GM21390 (cell line): Measurements from ENCODE around the gene INTS3.

Experiments
- ATAC-seq: cut with Tn5 transposase; IDR thresholded peaks from one replicate; pipeline ENCODE4 v1.9.1; 2021; ENCODE audit not compliant: unreplicated experiment

The INTS3 gene

DNA sequence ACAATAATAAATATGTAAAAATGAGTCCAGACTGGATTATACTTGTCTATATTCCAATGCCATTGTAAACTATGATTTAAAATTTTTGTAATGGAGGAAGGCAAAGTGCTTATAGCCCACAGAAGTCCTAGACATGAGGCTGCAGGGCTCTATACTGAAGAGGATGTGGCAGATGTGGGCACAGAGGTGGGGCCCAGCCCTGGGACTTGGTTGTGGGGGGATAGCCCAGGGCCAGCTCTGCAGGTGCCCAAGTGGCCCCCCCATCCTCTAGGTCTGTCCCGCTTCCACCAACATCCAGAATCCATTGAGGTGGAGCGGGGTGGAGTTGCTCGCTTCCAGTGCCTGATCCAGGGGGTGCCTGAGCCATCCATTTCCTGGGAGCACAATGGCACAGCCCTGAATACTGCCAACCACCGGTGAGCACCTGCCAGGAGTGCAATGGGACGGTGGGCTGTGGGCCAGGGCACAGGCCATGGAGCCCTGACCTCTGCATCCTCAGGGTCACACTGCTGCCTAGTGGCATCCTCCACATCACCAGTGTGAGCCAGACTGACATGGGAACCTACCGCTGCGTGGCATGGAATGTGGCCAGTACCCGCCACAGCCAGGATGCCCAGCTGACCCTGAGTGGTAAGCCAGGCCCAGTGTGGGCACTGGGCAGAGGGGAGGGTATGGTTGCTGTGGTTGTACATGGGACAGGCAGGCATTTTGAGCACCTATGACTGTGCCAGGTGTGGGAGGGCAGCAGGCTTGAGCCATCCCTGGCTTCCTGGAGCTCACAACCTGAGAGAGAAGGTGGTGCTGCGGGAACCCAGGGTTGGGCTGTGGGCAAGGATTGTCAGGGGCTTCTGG lies 68.3 kb downstream of the INTS3 start:
- no peak for ATAC-seq

GRCh38 chr1:153796786-153797659 lies 69.2 kb downstream of the INTS3 start:
- no peak for ATAC-seq

- no peak for ATAC-seq
These were observed 70.6 kb downstream of the INTS3 start for GRCh38 chr1:153798468-153798780.

DNA sequence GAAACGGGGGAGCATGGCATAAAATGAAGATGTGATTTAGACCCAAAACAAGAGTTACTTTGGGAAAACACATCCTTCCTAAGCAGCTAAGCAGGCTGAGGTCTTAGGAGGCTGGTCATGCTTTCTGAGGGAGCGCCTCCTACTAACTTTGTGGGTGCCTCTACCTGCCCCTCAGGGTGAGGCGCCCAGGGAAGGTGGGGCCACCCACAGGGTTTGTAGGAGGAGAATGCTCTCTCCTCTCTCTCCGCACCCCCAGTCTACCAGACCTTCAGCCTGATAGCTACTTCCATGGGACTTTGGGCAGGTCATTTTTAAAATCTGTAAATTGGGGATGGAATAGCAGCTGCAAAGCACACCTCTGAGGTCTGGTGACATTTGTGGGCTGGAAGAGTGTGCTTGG lies 71.2 kb downstream of the INTS3 start:
- ATAC-seq = no peak

DNA sequence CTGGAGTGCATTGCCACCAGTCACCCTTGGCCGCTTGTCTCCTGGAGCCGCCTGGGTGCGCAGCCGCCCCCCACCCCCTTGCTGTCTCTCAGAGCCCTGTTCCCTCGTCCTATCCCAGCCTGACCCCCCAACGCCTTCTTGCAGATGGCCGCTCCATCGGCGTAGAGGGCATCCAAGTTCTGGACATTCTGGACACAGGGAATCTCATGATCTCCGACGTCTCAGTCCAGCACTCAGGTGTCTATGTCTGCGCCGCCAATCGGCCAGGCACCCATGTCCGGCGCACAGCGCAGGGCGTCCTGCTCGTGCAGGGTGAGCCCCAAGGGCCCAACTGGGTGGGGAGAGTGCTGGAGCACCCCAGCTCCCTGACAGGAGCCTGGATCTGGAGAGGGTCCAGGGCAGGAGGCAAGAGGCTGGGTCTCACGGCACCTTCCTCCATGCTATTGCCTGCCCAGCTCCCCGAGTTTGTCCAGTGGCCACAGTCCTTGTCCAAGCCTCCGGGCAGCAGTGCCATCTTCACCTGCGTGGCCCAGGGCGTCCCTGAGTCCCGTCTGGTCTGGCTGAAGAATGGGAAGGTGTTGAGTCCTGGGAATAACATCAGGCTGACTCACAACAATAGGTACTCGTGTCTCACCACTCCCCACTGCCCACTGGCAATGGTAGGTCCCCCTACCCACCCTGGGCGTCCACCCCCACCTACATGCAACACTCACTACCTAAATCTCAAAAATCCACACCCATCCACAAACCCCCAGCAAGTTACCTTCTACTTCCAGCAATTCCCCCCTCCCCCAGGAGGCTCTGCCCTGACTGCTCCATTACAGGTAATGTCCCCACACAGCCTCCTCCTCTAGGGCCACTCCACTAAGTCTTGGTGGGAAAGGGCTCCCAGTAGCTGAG lies 72.0 kb downstream of the INTS3 start:
- no peak for ATAC-seq

GRCh38 chr1:153800516-153800915 lies 72.7 kb downstream of the INTS3 start:
- no peak for ATAC-seq

DNA sequence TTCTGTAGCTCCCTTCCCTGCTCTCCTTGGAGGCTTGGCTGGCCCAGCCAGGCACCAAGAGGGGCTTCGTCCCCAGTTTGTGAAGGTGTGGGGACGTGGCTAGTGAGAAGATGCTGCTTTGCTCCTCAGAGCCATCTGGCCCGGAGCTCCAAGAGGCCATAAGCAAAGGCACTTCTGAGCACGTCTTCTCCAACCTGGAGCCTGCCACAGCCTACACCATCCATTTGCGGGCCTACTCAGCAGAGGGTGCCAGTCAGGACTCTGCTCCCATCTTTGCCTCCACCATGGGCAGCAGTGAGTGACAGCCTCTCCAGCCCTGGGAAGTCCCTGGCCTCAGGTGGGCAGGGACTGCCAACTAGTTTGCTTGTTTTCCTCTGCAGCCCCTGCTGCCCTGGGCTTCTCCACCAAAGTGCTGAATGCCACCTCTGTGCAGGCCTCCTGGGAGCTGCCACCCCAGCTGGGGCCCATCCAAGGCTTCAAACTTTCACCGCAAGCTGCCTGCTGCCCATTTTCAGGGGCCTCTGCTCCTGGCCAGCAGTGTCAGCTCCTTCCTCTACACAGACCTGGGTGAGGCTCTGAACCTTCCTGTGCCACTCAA lies 73.3 kb downstream of the INTS3 start:
- ATAC-seq = no peak

- ATAC-seq = no peak
These were observed 74.2 kb downstream of the INTS3 start for GRCh38 chr1:153801786-153802697.

DNA sequence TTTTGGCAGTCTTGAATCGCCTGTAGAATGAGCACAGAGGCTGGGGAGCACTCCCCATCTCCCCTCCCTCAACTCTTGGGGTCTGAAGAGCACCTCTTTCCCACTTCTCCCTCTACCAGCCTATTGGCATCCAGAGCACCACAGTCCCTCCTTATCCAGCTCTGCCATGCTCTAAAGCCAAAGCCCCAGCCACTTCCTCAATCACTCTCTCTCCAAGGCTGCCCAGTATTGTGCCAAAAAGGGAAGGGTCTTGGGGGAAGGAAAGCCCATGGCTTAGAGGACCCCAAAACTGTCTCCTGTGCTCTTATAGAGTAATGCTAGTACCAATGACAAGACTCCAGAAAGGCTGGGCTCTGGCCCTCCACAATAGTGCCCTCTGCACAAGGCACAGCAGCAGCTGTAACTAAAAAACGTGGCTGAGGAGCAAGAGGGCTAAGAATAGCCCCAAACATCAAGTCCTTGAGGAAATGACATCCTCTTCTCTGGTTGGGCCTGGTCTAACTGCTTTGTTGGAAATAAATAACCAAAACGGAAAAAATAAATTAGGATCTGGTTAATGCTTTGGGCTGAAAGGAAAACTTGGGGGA lies 75.7 kb downstream of the INTS3 start:
- no peak for ATAC-seq

DNA sequence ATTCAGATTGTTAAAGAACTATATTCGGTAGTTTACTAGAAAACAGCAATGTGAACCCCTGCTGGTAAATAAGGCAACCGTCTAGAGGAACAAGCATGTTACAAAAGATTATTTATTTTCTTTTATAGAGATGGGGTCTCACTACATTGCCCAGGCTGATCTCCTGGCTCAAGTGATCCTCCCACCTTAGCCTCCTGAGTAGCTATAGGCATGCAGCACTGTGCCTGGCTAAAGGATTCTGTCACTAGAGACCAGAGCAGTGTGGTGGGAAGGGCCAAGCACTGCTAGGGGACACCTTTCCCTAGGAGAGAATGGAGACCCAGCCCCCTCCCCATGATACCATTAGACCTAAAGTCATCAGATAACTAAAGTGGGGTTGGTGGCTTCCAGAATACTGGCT lies 76.3 kb downstream of the INTS3 start:
- no peak for ATAC-seq

DNA sequence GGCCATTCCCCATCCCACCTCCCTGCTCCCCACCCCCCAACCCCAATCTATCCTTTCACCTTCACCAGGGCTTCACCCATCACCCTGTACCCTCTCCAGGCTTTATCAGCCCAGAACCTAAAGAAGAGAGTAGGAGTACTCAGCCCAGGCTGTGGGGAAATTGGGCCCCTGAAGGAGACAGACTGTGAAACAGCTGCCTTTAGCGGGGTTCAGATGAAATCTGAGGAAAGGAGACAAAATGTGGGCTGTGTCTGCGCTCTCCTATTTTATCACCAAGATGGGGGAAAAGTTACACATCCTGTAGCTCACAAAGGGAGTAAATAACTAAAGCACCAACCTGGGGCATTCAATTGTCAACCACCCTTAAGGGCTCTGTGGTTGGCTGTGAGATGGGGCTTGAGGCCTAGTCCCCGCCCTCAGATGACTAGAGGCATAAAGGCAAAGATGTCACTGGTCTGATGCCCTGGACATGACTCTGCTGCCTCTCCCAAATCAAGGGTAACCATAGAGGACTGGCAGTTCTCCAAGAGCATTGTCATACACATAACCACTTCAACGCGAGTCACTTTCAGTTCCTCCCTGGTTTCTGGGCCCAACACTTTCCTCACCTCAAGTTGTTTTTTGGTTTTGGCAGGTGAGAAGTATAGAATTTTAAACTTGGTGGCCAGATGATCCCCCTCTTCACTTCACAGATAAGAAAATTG lies 77.3 kb downstream of the INTS3 start:
- peak; percentile 93 for ATAC-seq

- no peak for ATAC-seq
These were observed 78.3 kb downstream of the INTS3 start for GRCh38 chr1:153805886-153806719.

DNA sequence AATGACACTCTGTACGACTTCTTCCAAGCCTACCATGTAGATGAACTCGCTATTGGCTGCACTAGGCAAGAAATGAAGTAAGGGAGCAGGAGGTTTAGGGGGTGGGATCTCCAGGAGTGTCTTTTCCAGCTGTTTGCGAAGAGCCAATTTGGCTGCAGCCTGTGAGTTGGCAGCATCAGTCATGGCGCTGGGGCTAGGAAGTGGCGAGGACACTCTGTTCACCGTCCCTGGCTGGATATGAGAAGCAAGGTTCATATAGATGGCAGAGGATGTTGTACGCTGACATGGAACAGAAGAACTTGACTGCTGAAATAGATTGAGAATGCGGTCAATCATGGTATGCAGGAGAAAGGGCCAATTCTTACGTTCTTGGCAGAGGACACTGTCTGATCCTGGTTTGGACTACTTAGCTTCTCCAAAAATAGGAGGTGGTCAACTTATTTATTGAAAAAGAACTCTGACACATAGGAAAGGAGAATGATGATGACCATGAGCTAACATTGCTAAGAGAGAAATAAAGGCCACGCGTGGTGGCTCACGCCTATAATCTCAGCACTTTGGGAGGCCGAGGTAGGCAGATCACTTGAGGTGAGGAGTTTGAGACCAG lies 88.5 kb downstream of the INTS3 start:
- ATAC-seq = no peak

GRCh38 chr1:153818876-153819275 lies 91.0 kb downstream of the INTS3 start:
- no peak for ATAC-seq
